Activated CD8-positive, alpha-beta T cell treated with anti-CD3 and anti-CD28 coated beads, Interleukin-2, amount 10 ng/mL, durations not matched to agents 7 days and 5 days (primary cell): ENCODE measurements around the gene RNF31. TPM values are rescaled to one million over a fixed set of nuclear protein-coding genes. Genes with fewer than 3 reads are reported as not detected.

ENCODE experiments used
- ATAC-seq: fragments of 150-1000 bp; cut with Tn5 transposase; one replicate; pipeline ENCODE4 v1.10.0; 2021; ENCODE audit warnings: moderate library complexity
- CTCF ChIA-PET: fragments of 350-600 bp; sonication (Branson Sonifier 250); formaldehyde crosslinking; loops from one replicate; lab custom pipeline; 2021; ENCODE audit warnings: antibody characterized with exemption; lab: Charles Lee
- POLR2A ChIA-PET: fragments of 350-600 bp; sonication (Branson Sonifier 250); formaldehyde crosslinking; loops from one replicate; lab custom pipeline; 2021; ENCODE audit warnings: antibody characterized with exemption; lab: Charles Lee
- DNase-seq: peaks from one replicate; pipeline ENCODE4 v3.0.0-alpha.2; 2020
- H3K27ac Mint-ChIP-seq: one replicate; pipeline ENCODE4 v1.8.0; 2021; ENCODE audit warnings: mild to moderate bottlenecking, mixed read lengths
- H3K27me3 Mint-ChIP-seq: one replicate; pipeline ENCODE4 v1.8.0; 2021; ENCODE audit warnings: low read depth, mixed read lengths
- H3K36me3 Mint-ChIP-seq: one replicate; pipeline ENCODE4 v1.8.0; 2021; ENCODE audit warnings: low read depth, mixed read lengths
- H3K4me1 Mint-ChIP-seq: one replicate; pipeline ENCODE4 v1.8.0; 2021; ENCODE audit warnings: low read depth, mixed read lengths
- H3K4me3 Mint-ChIP-seq: one replicate; pipeline ENCODE4 v1.8.0; 2021; ENCODE audit warnings: mild to moderate bottlenecking, mixed read lengths
- H3K9me3 Mint-ChIP-seq: one replicate; pipeline ENCODE4 v1.8.0; 2022; ENCODE audit warnings: mixed read lengths; ENCODE audit not compliant: insufficient read depth
- total RNA-seq, 2 experiments: library from RNA; stranded (reverse); gene quantifications; one replicate each; pipeline ENCODE4 v1.2.3, GENCODE V29; 2021

RNF31 gene
- total RNA-seq, 2 experiments from 2014 or later, result 123 to 142 TPM

- Mint-ChIP-seq H3K4me1 (peaks cover 41% of the 10 kb centered on the region), H3K9me3 (no peaks in the 10 kb centered on the region), H3K27me3 (no peaks in the 10 kb centered on the region), H3K36me3 (peaks cover 32% of the 10 kb centered on the region), H3K4me3 (no peak overlapping the region), H3K27ac (no peak overlapping the region)
- ChIA-PET CTCF (interaction anchor here (1.3 to 9.5 kb wide), 10 partner anchors 13 to 227 kb away, joined by 3 to 315 read pairs (median 8); partner anchors contain the start of genes IRF9 and PCK2), POLR2A (interaction anchor here (0.6 to 6.7 kb wide), 5 partner anchors 8 to 87 kb away, joined by 3 to 89 read pairs (median 6); partner anchors contain the start of genes DCAF11, IRF9, NRL and PCK2)
- DNase-seq (no peak), ATAC-seq (no peak)
Measured at GRCh38 chr14:24106672-24107271, 40.5 kb upstream of the RNF31 start.

- Mint-ChIP-seq H3K27ac (peak overlapping the region; percentile 97), H3K27me3 (no peaks in the 10 kb centered on the region), H3K4me1 (peaks cover 42% of the 10 kb centered on the region), H3K4me3 (no peak overlapping the region), H3K9me3 (no peaks in the 10 kb centered on the region), H3K36me3 (peaks cover 21% of the 10 kb centered on the region)
- ATAC-seq (no peak), DNase-seq (no peak)
- POLR2A ChIA-PET, result interaction anchor here (0.7 to 6.7 kb wide), 13 partner anchors 14 to 155 kb away, joined by 3 to 89 read pairs (median 4); partner anchors contain the start of genes DHRS4, IRF9, PCK2 and PSME1
- CTCF ChIA-PET, result interaction anchor here (0.6 to 9.5 kb wide), 48 partner anchors 9 to 476 kb away, joined by 3 to 315 read pairs (median 5); partner anchors contain the start of genes CARMIL3, CHMP4A, DHRS1 and DHRS4L2
Measured at GRCh38 chr14:24108336-24108874, 38.9 kb upstream of the RNF31 start.

- no peaks in the 10 kb centered on the region for H3K9me3 Mint-ChIP-seq
Measured at GRCh38 chr14:24110060-24110459, 37.2 kb upstream of the RNF31 start.

GRCh38 chr14:24110523-24110922 lies 36.8 kb upstream of the RNF31 start:
- ChIA-PET CTCF (interaction anchor here (0.8 to 9.5 kb wide), 13 partner anchors 10 to 479 kb away, joined by 3 to 315 read pairs (median 4); partner anchors contain the start of genes IRF9, PCK2, PSME1 and PSME2), POLR2A (interaction anchor here (0.8 to 6.7 kb wide), 4 partner anchors 16 to 85 kb away, joined by 3 to 89 read pairs (median 20); partner anchors contain the start of genes IRF9, PCK2 and TM9SF1)
- Mint-ChIP-seq H3K27ac (no peak overlapping the region), H3K36me3 (peaks cover 9% of the 10 kb centered on the region), H3K4me3 (no peak overlapping the region), H3K9me3 (no peaks in the 10 kb centered on the region), H3K27me3 (no peaks in the 10 kb centered on the region), H3K4me1 (peaks cover 45% of the 10 kb centered on the region)
- DNase-seq (no peak), ATAC-seq (no peak)

More at GRCh38 chr14:24110060-24110459, 37.2 kb upstream of the RNF31 start:
- ChIA-PET CTCF (interaction anchor here (0.6 to 9.5 kb wide), 16 partner anchors 9 to 640 kb away, joined by 3 to 315 read pairs (median 4); partner anchors contain the start of genes IRF9, NGDN, PCK2 and PSME1), POLR2A (interaction anchor here (0.8 to 6.7 kb wide), 7 partner anchors 16 to 85 kb away, joined by 3 to 89 read pairs (median 12); partner anchors contain the start of genes IRF9, PCK2, PSME2 and RNF31)
- Mint-ChIP-seq H3K4me1 (peaks cover 42% of the 10 kb centered on the region), H3K27me3 (no peaks in the 10 kb centered on the region), H3K36me3 (peaks cover 7% of the 10 kb centered on the region), H3K4me3 (no peak overlapping the region), H3K27ac (no peak overlapping the region)
- DNase-seq, result no peak
- ATAC-seq, result no peak

- Mint-ChIP-seq H3K4me1 (peaks cover 47% of the 10 kb centered on the region), H3K36me3 (peaks cover 34% of the 10 kb centered on the region), H3K4me3 (peak overlapping the region; percentile 96), H3K27ac (peak overlapping the region; percentile 99), H3K9me3 (no peaks in the 10 kb centered on the region), H3K27me3 (no peaks in the 10 kb centered on the region)
- DNase-seq, result no peak
- ChIA-PET CTCF (interaction anchor here (1.0 to 5.0 kb wide), 13 partner anchors 9 to 158 kb away, joined by 3 to 43 read pairs (median 8); partner anchors contain the start of genes CARMIL3, CHMP4A, EMC9 and IRF9), POLR2A (interaction anchor here (1.1 to 6.9 kb wide), 17 partner anchors 10 to 129 kb away, joined by 3 to 119 read pairs (median 12); partner anchors contain the start of genes CARMIL3, CHMP4A, EMC9 and FITM1)
- no peak for ATAC-seq
Measured at GRCh38 chr14:24113379-24113800, 33.9 kb upstream of the RNF31 start.

- Mint-ChIP-seq H3K4me1 (peaks cover 44% of the 10 kb centered on the region), H3K27ac (peak overlapping the region; percentile 99), H3K4me3 (peak overlapping the region; percentile 96), H3K9me3 (no peaks in the 10 kb centered on the region), H3K36me3 (peaks cover 40% of the 10 kb centered on the region), H3K27me3 (no peaks in the 10 kb centered on the region)
- ATAC-seq (no peak), DNase-seq (peak; percentile 88)
- POLR2A ChIA-PET, result interaction anchor here (0.8 to 6.9 kb wide), 29 partner anchors 8 to 128 kb away, joined by 3 to 119 read pairs (median 8); partner anchors contain the start of genes CARMIL3, CHMP4A, EMC9 and FITM1
- CTCF ChIA-PET, result interaction anchor here (0.7 to 5.0 kb wide), 20 partner anchors 8 to 318 kb away, joined by 3 to 43 read pairs (median 5); partner anchors contain the start of genes CARMIL3, CHMP4A, CIDEB and EMC9
Measured at GRCh38 chr14:24113801-24114531, 33.3 kb upstream of the RNF31 start.

- POLR2A ChIA-PET, result interaction anchor here (0.8 to 6.9 kb wide), 29 partner anchors 9 to 185 kb away, joined by 3 to 119 read pairs (median 8); partner anchors contain the start of genes CARMIL3, EMC9, FITM1 and IRF9
- CTCF ChIA-PET, result interaction anchor here (0.6 to 5.0 kb wide), 22 partner anchors 7 to 317 kb away, joined by 3 to 43 read pairs (median 5); partner anchors contain the start of genes CIDEB, EMC9, FITM1 and IRF9
- DNase-seq (peak; percentile 99), ATAC-seq (peak; percentile 92)
- no peaks in the 10 kb centered on the region for H3K27me3 Mint-ChIP-seq
- H3K36me3 Mint-ChIP-seq, result peaks cover 48% of the 10 kb centered on the region
- peak within 1 kb of the TSS; percentile 96 for H3K4me3 Mint-ChIP-seq
- H3K27ac Mint-ChIP-seq, result peak within 1 kb of the TSS; percentile 99
- H3K4me1 Mint-ChIP-seq, result peaks cover 38% of the 10 kb centered on the region
- no peaks in the 10 kb centered on the region for H3K9me3 Mint-ChIP-seq
Measured at GRCh38 chr14:24114532-24115421, 32.5 kb upstream of the RNF31 start, which contains the start of the genes DCAF11 and NRL. DCAF11 (plus strand) TSS chr14:24114777; CDS start chr14:24115595, 818 bp downstream. NRL (minus strand) TSS chr14:24114949; CDS start chr14:24082848, 32,101 bp downstream.

GRCh38 chr14:24115422-24116127 lies 31.7 kb upstream of the RNF31 start:
- Mint-ChIP-seq H3K27ac (peak overlapping the region; percentile 99), H3K36me3 (peaks cover 51% of the 10 kb centered on the region), H3K9me3 (no peaks in the 10 kb centered on the region), H3K4me3 (peak overlapping the region; percentile 96), H3K27me3 (no peaks in the 10 kb centered on the region), H3K4me1 (peaks cover 32% of the 10 kb centered on the region)
- no peak for ATAC-seq
- DNase-seq, result no peak
- ChIA-PET POLR2A (interaction anchor here (0.9 to 6.9 kb wide), 15 partner anchors 10 to 184 kb away, joined by 3 to 119 read pairs (median 14); partner anchors contain the start of genes EMC9, FITM1, IRF9 and MDP1), CTCF (interaction anchor here (0.6 to 5.0 kb wide), 22 partner anchors 8 to 193 kb away, joined by 3 to 43 read pairs (median 7); partner anchors contain the start of genes CIDEB, EMC9, FITM1 and IRF9)

- H3K4me3 Mint-ChIP-seq, result peak overlapping the region; percentile 96
- peak overlapping the region; percentile 99 for H3K27ac Mint-ChIP-seq
- ChIA-PET CTCF (interaction anchor here (0.9 to 5.0 kb wide), 9 partner anchors 11 to 192 kb away, joined by 3 to 43 read pairs (median 8); partner anchors contain the start of genes EMC9, IRF9, PSME1 and PSME2), POLR2A (interaction anchor here (0.6 to 6.9 kb wide), 8 partner anchors 18 to 79 kb away, joined by 3 to 119 read pairs (median 8); partner anchors contain the start of genes FITM1, IRF9, PSME1 and PSME2)
- H3K4me1 Mint-ChIP-seq, result peaks cover 30% of the 10 kb centered on the region
- DNase-seq, result no peak
- no peak for ATAC-seq
- peaks cover 54% of the 10 kb centered on the region for H3K36me3 Mint-ChIP-seq
- no peaks in the 10 kb centered on the region for H3K27me3 Mint-ChIP-seq
- H3K9me3 Mint-ChIP-seq, result no peaks in the 10 kb centered on the region
Measured at GRCh38 chr14:24116128-24116814, 31.0 kb upstream of the RNF31 start.
